ENCODE data around the gene NF1. TPM values are rescaled to one million over a fixed set of nuclear protein-coding genes. Genes with fewer than 3 reads are reported as not detected.
"Not testable (repeated sequence)": the region's sequence is repeated elsewhere in the genome, so short reads cannot be mapped to it uniquely, and the experiment has no call there.

Gene NF1
- total and polyA plus RNA-seq, 2 experiments from 2014 or later, result 8.4 to 45.9 TPM

GRCh38 chr17:31175237-31175636, 80.5 kb downstream of the NF1 start:
- no peak overlapping the region for H2AFZ ChIP-seq
- H3K9me2 ChIP-seq (replicated peaks; ENCODE audit: insufficient read depth), result peaks cover 4% of the 10 kb centered on the region
- H3K9me3 ChIP-seq (ENCODE audit: low read depth), result no peaks in the 10 kb centered on the region
- H3K27me3 ChIP-seq, result no peaks in the 10 kb centered on the region
- H3K4me3 ChIP-seq, result no peak overlapping the region
- TF ChIP-seq EZH2 (IDR thresholded peaks at IDR 0.05; ENCODE audit: borderline replicate concordance), result no peak
- no peak for TF ChIP-seq EZH2phosphoT487 (IDR thresholded peaks at IDR 0.05; ENCODE audit: low read depth, severe bottlenecking, unreplicated experiment)
- TF ChIP-seq CTCF (IDR thresholded peaks at IDR 0.05; ENCODE audit: poor library complexity), result no peak
- H3K4me2 ChIP-seq, result no peak overlapping the region
- H3K79me2 ChIP-seq, result no peaks in the 10 kb centered on the region
- WGBS (ENCODE audit: low lambda C conversion rate, missing lambda C conversion rate), result 97% methylated on average over 5 of the region's 5 CpGs
- H3K4me1 ChIP-seq (ENCODE audit: insufficient read depth), result no peaks in the 10 kb centered on the region
- H4K20me1 ChIP-seq (ENCODE audit: insufficient read depth, poor library complexity, severe bottlenecking), result no peaks in the 10 kb centered on the region
- no peak for DNase-seq (ENCODE audit: low spot score)
- H3K36me3 ChIP-seq (replicated peaks; ENCODE audit: insufficient read depth, low read depth), result no peaks in the 10 kb centered on the region
- no peak overlapping the region for H3K27ac ChIP-seq

- DNase-seq (ENCODE audit: low spot score); H3K4me3 ChIP-seq; H4K20me1 ChIP-seq (ENCODE audit: insufficient read depth, poor library complexity, severe bottlenecking); H3K9me3 ChIP-seq (ENCODE audit: low read depth); H3K4me2 ChIP-seq; H3K79me2 ChIP-seq; H3K36me3 ChIP-seq (replicated peaks; ENCODE audit: insufficient read depth, low read depth); H3K9me2 ChIP-seq (replicated peaks; ENCODE audit: insufficient read depth); H3K4me1 ChIP-seq (ENCODE audit: insufficient read depth); H3K27me3 ChIP-seq; H2AFZ ChIP-seq; H3K27ac ChIP-seq: not testable (repeated sequence)
- 100% methylated on average over 3 of the region's 3 CpGs for WGBS (ENCODE audit: low lambda C conversion rate, missing lambda C conversion rate)
Measured at GRCh38 chr17:31176143-31176542, 81.4 kb downstream of the NF1 start.

GRCh38 chr17:31178951-31179350, 84.2 kb downstream of the NF1 start:
- H3K4me3 ChIP-seq; H3K27ac ChIP-seq; DNase-seq (ENCODE audit: low spot score); H3K9me3 ChIP-seq (ENCODE audit: low read depth); H3K79me2 ChIP-seq; H3K4me2 ChIP-seq; H3K27me3 ChIP-seq; H3K36me3 ChIP-seq (replicated peaks; ENCODE audit: insufficient read depth, low read depth); H3K9me2 ChIP-seq (replicated peaks; ENCODE audit: insufficient read depth); H3K4me1 ChIP-seq (ENCODE audit: insufficient read depth); H4K20me1 ChIP-seq (ENCODE audit: insufficient read depth, poor library complexity, severe bottlenecking); H2AFZ ChIP-seq: not testable (repeated sequence)
- WGBS (ENCODE audit: low lambda C conversion rate, missing lambda C conversion rate), result 100% methylated on average over 2 of the region's 2 CpGs

GRCh38 chr17:31195305-31195704, 100.5 kb downstream of the NF1 start:
- no peaks in the 10 kb centered on the region for H3K27me3 ChIP-seq
- no peak overlapping the region for H3K27ac ChIP-seq

More at GRCh38 chr17:31195305-31195704, 100.5 kb downstream of the NF1 start:
- Histone ChIP-seq H3K9me3 (ENCODE audit: low read depth) (no peaks in the 10 kb centered on the region), H4K20me1 (ENCODE audit: insufficient read depth, poor library complexity, severe bottlenecking) (no peaks in the 10 kb centered on the region), H3K9me2 (replicated peaks; ENCODE audit: insufficient read depth) (no peaks in the 10 kb centered on the region), H3K4me1 (ENCODE audit: insufficient read depth) (no peaks in the 10 kb centered on the region), H3K4me3 (no peak overlapping the region), H3K36me3 (replicated peaks; ENCODE audit: insufficient read depth, low read depth) (no peaks in the 10 kb centered on the region), H3K79me2 (peaks cover 6% of the 10 kb centered on the region), H2AFZ (no peak overlapping the region), H3K4me2 (no peak overlapping the region)
- 95% methylated on average over 5 of the region's 5 CpGs for WGBS (ENCODE audit: low lambda C conversion rate, missing lambda C conversion rate)
- TF ChIP-seq EZH2phosphoT487 (IDR thresholded peaks at IDR 0.05; ENCODE audit: low read depth, severe bottlenecking, unreplicated experiment) (no peak), EZH2 (IDR thresholded peaks at IDR 0.05; ENCODE audit: borderline replicate concordance) (no peak), CTCF (IDR thresholded peaks at IDR 0.05; ENCODE audit: poor library complexity) (no peak)
- no peak for DNase-seq (ENCODE audit: low spot score)
